ENCODE data around the gene SORCS2. TPM values are rescaled to one million over a fixed set of nuclear protein-coding genes. Genes with fewer than 3 reads are reported as not detected.

SORCS2 gene
- total RNA-seq, 1 experiment from 2014 or later: 0.06 TPM

GRCh38 chr4:7217474-7218321 is 25.4 kb downstream of the SORCS2 start:
- intact Hi-C loops (cut with micrococcal nuclease; ENCODE audit: unreplicated experiment): no loop called here
- Histone ChIP-seq H3K27me3 (replicated peaks; ENCODE audit: insufficient read depth, low read depth, low read length, poor library complexity) (no peaks in the 10 kb centered on the region), H3K4me1 (ENCODE audit: insufficient read depth, low read length, poor library complexity, severe bottlenecking) (no peaks in the 10 kb centered on the region), H3K9me3 (ENCODE audit: low read depth, low read length, poor library complexity, severe bottlenecking) (no peaks in the 10 kb centered on the region), H3K36me3 (ENCODE audit: insufficient read depth, low read length, poor library complexity, severe bottlenecking) (no peaks in the 10 kb centered on the region), H3K4me3 (ENCODE audit: low read depth, low read length, poor library complexity, severe bottlenecking) (no peak overlapping the region), H3K27ac (ENCODE audit: low read depth, low read length, poor library complexity, severe bottlenecking) (no peak overlapping the region)
- no TSS peak for BruUV-seq (replicated peaks)
- no peak for TF ChIP-seq EZH2 (IDR thresholded peaks at IDR 0.05; ENCODE audit: borderline replicate concordance, low read depth, low read length, poor library complexity, severe bottlenecking)
- TF ChIP-seq, protein P1, sequence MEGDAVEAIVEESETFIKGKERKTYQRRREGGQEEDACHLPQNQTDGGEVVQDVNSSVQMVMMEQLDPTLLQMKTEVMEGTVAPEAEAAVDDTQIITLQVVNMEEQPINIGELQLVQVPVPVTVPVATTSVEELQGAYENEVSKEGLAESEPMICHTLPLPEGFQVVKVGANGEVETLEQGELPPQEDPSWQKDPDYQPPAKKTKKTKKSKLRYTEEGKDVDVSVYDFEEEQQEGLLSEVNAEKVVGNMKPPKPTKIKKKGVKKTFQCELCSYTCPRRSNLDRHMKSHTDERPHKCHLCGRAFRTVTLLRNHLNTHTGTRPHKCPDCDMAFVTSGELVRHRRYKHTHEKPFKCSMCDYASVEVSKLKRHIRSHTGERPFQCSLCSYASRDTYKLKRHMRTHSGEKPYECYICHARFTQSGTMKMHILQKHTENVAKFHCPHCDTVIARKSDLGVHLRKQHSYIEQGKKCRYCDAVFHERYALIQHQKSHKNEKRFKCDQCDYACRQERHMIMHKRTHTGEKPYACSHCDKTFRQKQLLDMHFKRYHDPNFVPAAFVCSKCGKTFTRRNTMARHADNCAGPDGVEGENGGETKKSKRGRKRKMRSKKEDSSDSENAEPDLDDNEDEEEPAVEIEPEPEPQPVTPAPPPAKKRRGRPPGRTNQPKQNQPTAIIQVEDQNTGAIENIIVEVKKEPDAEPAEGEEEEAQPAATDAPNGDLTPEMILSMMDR (conservative IDR thresholded peaks at IDR 0.05; ENCODE audit: low read depth, low read length): no peak
- ChIA-PET CTCF (no interaction called here), POLR2A (ENCODE audit: low non-redundant PET) (no interaction called here)
- no peak for DNase-seq (ENCODE audit: low spot score)

DNA sequence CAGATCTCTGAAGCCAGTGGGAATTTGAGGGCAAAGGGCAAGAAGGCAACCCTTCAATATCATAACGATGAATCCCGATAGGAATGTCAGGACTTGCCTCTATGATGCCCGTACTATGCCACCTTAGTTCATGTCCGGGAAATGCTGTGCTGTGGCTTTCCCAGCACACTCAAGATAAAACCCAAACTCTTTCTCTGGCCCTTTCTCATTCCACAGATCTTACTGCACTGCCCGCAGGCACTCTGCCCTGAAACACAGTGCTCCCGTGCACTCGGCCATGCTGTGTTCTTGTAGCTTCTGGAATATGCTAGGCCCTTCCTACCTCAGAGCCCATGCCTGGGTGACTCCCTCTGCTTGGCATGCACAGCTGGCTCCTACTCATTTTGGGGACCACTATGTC is 26.3 kb downstream of the SORCS2 start:
- no peak for DNase-seq (ENCODE audit: low spot score)
- Histone ChIP-seq H3K27ac (ENCODE audit: low read depth, low read length, poor library complexity, severe bottlenecking) (no peak overlapping the region), H3K36me3 (ENCODE audit: insufficient read depth, low read length, poor library complexity, severe bottlenecking) (no peaks in the 10 kb centered on the region), H3K27me3 (replicated peaks; ENCODE audit: insufficient read depth, low read depth, low read length, poor library complexity) (no peaks in the 10 kb centered on the region), H3K9me3 (ENCODE audit: low read depth, low read length, poor library complexity, severe bottlenecking) (no peaks in the 10 kb centered on the region), H3K4me1 (ENCODE audit: insufficient read depth, low read length, poor library complexity, severe bottlenecking) (no peaks in the 10 kb centered on the region), H3K4me3 (ENCODE audit: low read depth, low read length, poor library complexity, severe bottlenecking) (no peak overlapping the region)
- TF ChIP-seq, protein P1 (conservative IDR thresholded peaks at IDR 0.05; ENCODE audit: low read depth, low read length): no peak
- no peak for TF ChIP-seq EZH2 (IDR thresholded peaks at IDR 0.05; ENCODE audit: borderline replicate concordance, low read depth, low read length, poor library complexity, severe bottlenecking)
- ChIA-PET CTCF (no interaction called here), POLR2A (ENCODE audit: low non-redundant PET) (interaction anchor here (0.6 kb wide), 1 partner anchor 24 kb away, joined by 3 read pairs; no protein-coding TSS in a partner anchor)
- intact Hi-C loops (cut with micrococcal nuclease; ENCODE audit: unreplicated experiment): no loop called here
- no TSS peak for BruUV-seq (replicated peaks)

- POLR2A ChIA-PET (ENCODE audit: low non-redundant PET): no interaction called here
- BruUV-seq (replicated peaks): no TSS peak
- CTCF ChIA-PET: no interaction called here
- Histone ChIP-seq H3K27ac (ENCODE audit: low read depth, low read length, poor library complexity, severe bottlenecking) (no peak overlapping the region), H3K27me3 (replicated peaks; ENCODE audit: insufficient read depth, low read depth, low read length, poor library complexity) (no peaks in the 10 kb centered on the region), H3K9me3 (ENCODE audit: low read depth, low read length, poor library complexity, severe bottlenecking) (no peaks in the 10 kb centered on the region), H3K36me3 (ENCODE audit: insufficient read depth, low read length, poor library complexity, severe bottlenecking) (no peaks in the 10 kb centered on the region), H3K4me3 (ENCODE audit: low read depth, low read length, poor library complexity, severe bottlenecking) (no peak overlapping the region), H3K4me1 (ENCODE audit: insufficient read depth, low read length, poor library complexity, severe bottlenecking) (no peaks in the 10 kb centered on the region)
- no peak for TF ChIP-seq EZH2 (IDR thresholded peaks at IDR 0.05; ENCODE audit: borderline replicate concordance, low read depth, low read length, poor library complexity, severe bottlenecking)
- TF ChIP-seq, protein P1 (conservative IDR thresholded peaks at IDR 0.05; ENCODE audit: low read depth, low read length): no peak
- intact Hi-C loops (cut with micrococcal nuclease; ENCODE audit: unreplicated experiment): no loop called here
- no peak for DNase-seq (ENCODE audit: low spot score)
Measured at GRCh38 chr4:7222521-7222920, 30.2 kb downstream of the SORCS2 start.

All from A673 (cell line).